Stimulated activated naive CD4-positive, alpha-beta T cell treated with Interleukin-2 at 50 U/mL for 16 hours (primary cell): ENCODE results near the gene CERK.
"Not testable (repeated sequence)": the region's sequence is repeated elsewhere in the genome, so short reads cannot be mapped to it uniquely, and the experiment has no call there.

Source experiments
- DNase-seq: peaks from one replicate; lab custom pipeline; 2025; lab: John Stamatoyannopoulos, UW

Gene CERK

GRCh38 chr22:46646531-46647215 is 91.4 kb downstream of the CERK start:
- DNase-seq: no peak

- not testable (repeated sequence) for DNase-seq
Measured at GRCh38 chr22:46642840-46643480, 95.1 kb downstream of the CERK start.

DNA sequence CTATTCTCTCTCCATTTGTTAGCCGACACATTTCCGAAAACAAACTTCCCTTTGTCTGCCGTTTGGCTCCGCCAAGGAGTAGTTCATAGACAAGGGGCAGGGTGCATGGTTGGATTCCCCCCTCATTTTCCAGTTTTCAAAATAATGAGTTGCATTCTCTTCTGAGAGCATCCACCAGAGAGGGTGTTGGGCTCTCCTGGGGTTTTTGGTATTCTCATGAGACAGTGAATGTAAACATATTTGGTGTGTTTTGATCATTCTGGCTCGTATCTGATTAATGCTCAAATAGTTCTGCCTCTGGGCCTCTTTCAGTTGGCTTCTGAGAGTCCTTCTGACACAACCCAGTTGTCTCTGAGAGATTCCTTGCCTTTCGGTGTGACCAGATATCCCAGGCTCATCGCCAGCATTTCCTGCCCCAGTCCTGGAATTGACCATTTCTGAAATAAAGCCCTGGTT is 96.2 kb downstream of the CERK start:
- DNase-seq: no peak

DNA sequence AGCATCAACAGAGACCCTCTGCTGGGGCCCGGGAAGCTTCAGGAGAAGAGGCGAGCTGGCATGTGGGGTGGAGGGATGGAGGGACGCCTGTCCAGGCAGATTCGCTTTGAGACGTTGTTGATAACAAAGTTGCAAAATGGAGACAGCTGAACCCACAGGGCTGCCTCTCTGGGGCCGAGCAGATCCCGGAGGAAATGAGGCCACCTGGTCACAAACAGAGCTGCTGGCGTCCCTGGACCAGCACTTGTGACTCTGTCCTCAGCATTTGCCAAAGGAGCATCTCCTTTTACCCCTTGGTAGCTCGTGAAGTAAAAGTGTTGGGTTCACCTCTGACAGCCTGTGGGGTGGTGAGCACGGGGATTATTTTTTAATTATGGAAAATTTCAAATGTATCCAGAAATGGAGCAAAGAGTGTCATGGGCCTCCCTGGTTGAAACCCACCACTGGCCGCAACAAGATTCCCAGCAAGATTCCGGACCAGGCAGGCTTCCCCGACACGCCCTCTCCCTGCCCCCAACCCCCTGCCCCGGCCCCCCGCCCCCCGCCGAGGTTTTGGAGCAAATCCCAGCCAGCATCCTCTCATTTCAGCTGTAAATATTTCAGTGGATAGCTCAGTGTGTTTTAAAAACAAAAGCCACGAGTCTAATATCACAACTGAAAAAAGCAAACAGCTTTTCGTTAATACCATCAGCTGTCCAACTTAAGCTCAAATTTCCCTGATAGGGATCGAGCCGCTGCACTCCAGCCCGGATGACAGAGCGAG is 97.6 kb downstream of the CERK start:
- DNase-seq: no peak

GRCh38 chr22:46639843-46640242 is 98.2 kb downstream of the CERK start:
- DNase-seq: no peak

- DNase-seq: no peak
Measured at GRCh38 chr22:46638601-46639431, 99.2 kb downstream of the CERK start.

- no peak for DNase-seq
Measured at GRCh38 chr22:46637711-46638600, 100.1 kb downstream of the CERK start.

GRCh38 chr22:46636221-46637002 is 101.6 kb downstream of the CERK start:
- no peak for DNase-seq

GRCh38 chr22:46635756-46636155 is 102.3 kb downstream of the CERK start:
- no peak for DNase-seq

DNA sequence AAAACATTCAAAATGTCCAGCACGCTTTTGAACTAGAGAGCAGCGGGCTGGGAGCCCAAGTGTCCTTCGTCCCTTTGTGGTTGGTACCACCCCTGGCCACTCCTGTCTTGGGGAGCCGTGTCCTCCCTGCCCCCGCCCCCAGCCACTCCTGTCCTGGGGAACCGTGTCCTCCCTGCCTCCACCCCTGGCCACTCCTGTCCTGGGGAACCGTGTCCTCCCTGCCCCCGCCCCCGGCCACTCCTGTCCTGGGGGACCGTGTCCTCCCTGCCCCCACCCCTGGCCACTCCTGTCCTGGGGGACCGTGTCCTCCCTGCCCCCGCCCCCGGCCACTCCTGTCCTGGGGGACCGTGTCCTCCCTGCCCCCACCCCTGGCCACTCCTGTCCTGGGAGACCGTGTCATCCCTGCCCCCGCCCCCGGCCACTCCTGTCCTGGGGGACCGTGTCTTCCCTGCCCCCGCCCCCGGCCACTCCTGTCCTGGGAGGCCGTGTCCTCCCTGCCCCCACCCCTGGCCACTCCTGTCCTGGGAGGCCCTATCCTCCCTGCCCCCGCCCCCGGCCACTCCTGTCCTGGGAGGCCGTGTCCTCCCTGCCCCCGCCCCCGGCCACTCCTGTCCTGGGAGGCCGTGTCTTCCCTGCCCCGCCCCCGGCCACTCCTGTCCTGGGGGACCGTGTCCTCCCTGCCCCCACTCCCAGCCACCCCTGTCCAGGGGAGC is 102.9 kb downstream of the CERK start:
- DNase-seq: not testable (repeated sequence)
